Stomach (tissue), 4 donors: ENCODE results near the gene ACOXL.

Source experiments
- EP300 ChIP-seq: sonication (generic); formaldehyde crosslinking; IDR thresholded peaks from one replicate; pipeline ENCODE4 v1.6.1; 2017; ENCODE audit warnings: antibody characterized with exemption
- POLR2A ChIP-seq, 4 donors: fragments of 450-650 bp; IDR thresholded peaks; one replicate each; pipeline ENCODE4 v1.6.1; 2016; ENCODE audit warnings: antibody characterized with exemption in 4 of 4, control low read depth in 2 of 4, mild to moderate bottlenecking in 1 of 4, moderate library complexity in 1 of 4
- TF ChIP-seq, protein P1 (sequence below), 7 experiments: fragments of 450-650 bp in 4 of 7; fragments of 200-600 bp in 3 of 7; sonication (generic) in 3 of 7; IDR thresholded peaks; one replicate each; pipeline ENCODE4 v1.5.1; 2016 to 2019; ENCODE audit warnings: antibody characterized with exemption in 7 of 7, control low read depth in 2 of 7, mild to moderate bottlenecking in 1 of 7

DNA sequence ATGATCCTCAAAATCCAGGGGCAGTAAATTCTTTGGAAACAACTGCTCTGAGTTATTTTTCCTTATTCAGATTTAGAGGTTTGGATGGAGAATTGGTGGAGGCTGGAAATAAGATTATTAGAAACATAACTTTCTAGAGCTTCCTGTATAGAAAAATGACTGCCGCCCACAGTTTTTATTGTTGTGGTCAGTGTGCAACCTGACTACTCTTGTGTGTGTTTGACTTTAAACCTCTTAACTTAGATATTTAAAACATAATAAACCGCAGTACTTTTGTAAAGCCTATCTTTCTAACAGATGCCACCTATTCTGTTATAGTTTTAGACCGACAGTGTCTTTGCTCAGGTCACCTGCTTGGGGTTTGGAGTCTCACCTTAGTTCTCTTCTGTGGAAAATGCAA is 272.9 kb downstream of the ACOXL start:
- TF ChIP-seq, protein P1, sequence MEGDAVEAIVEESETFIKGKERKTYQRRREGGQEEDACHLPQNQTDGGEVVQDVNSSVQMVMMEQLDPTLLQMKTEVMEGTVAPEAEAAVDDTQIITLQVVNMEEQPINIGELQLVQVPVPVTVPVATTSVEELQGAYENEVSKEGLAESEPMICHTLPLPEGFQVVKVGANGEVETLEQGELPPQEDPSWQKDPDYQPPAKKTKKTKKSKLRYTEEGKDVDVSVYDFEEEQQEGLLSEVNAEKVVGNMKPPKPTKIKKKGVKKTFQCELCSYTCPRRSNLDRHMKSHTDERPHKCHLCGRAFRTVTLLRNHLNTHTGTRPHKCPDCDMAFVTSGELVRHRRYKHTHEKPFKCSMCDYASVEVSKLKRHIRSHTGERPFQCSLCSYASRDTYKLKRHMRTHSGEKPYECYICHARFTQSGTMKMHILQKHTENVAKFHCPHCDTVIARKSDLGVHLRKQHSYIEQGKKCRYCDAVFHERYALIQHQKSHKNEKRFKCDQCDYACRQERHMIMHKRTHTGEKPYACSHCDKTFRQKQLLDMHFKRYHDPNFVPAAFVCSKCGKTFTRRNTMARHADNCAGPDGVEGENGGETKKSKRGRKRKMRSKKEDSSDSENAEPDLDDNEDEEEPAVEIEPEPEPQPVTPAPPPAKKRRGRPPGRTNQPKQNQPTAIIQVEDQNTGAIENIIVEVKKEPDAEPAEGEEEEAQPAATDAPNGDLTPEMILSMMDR (IDR thresholded peaks at IDR 0.05): no peak
- no peak for TF ChIP-seq POLR2A (IDR thresholded peaks at IDR 0.05)
- TF ChIP-seq EP300: no peak
